ENCODE measurements around the gene AKAP7.

Gene AKAP7

GRCh38 chr6:131199568-131200272, 64.5 kb downstream of the AKAP7 start:
- DNase-seq (ENCODE audit: low read depth, low spot score), result peak; percentile 46

DNA sequence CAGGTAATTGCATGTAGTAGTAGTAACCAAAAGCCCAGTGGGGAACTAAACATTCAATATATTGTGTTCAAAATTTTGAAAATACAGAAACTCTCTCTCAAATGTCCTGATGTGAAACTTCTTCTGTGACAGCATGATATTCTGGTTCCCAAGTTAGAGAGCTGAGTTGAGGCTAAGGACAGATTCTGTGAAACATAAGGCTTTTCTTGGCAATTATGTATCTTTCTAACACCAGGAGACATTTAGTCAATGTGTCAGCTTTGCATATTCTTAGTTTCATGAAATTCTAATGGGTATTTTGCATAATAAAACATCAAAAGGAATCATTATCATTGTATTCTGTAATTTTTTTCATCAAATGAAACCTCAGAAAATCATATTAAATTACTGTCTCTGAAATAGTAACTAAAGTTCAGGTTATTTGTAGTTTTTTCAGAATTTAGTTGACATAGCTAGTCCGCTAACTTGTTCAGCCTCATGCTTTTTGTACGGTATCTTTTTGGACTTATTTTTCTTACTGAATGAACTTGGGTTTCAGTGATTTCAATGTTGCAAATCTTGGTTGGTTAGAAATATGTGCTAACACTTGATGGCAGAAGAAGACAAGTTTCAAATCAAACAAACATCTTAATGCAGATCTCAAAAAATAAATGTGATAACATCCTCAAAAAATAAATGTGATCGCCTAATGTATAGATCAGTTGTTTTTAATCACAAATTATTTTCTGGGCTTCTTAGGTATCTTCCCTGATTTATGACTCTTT, 70.4 kb downstream of the AKAP7 start:
- DNase-seq (ENCODE audit: low read depth, low spot score), result no peak

DNA sequence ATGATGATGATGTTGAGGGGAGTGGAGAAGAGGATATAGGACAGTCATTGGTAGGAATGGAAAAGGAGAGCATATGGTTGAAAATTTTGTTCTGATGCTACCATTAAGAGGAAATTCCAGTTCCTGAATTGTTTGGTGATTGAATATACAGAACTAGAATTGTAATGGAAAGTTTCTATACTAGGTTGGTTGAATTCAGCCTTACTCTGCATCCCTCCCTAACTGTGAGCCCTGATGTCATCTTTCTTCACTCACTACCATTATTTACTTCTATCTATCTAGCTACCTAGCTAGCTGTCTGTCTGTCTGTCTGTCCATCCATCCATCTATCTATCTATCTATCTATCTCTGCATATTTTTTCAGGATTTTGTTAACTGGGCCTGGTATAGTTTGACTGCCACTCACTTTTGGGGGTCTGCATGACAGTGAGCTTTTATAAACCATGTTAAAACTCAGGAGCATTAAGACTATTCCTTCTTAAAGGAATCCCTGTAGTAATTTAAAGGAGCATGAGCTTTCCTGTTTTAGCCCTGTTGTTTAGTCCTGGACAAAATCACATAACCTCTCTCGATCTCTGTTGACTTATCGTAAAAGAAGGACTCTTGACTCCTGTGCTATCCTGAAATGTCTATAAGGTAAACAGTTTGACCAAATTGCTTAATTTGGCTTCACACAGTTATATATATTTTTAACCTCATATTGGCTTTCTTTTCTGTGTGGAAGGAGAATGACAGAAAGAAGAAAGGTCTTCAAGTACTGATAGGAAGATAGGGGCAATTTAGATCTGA, 71.4 kb downstream of the AKAP7 start:
- no peak for DNase-seq (ENCODE audit: low read depth, low spot score)

DNA sequence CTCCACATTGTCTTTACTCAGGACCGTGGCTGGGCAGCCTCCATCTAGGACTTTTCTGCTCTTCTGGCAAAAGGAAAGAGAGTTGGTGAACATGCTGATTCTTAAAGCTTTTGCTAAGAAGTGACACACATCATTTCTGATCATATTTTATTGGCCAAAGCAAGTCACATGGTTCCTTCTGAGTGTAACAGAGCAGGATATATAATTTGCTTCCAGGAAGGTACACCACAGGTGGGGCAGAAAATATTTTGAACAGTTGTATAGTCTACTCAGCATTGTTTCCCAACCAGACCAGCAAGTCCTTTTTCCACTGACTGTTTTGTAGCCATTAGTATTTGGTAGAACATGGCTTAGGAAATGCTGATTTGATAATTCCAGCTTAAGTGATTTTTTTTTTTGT, 73.5 kb downstream of the AKAP7 start:
- no peak for DNase-seq (ENCODE audit: low read depth, low spot score)

DNA sequence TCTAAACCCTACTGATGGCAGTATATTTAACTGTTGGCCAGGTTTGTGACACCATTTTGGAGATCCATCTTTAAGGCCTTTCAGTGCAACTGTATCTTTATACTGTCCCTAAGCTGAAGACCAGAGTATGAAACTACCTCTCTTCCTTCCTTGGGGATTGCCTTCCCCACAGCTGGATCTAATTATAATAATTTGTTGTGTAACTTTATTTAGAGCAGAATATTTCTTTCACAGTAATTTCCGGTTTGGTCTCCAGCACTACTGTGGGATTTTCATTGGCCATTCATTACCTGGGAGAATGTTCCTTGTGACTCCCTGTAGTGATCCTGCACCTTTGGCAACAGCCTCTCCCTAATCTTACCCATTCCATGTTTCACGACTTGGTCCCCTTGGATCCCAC, 75.2 kb downstream of the AKAP7 start:
- DNase-seq (ENCODE audit: low read depth, low spot score), result no peak

DNA sequence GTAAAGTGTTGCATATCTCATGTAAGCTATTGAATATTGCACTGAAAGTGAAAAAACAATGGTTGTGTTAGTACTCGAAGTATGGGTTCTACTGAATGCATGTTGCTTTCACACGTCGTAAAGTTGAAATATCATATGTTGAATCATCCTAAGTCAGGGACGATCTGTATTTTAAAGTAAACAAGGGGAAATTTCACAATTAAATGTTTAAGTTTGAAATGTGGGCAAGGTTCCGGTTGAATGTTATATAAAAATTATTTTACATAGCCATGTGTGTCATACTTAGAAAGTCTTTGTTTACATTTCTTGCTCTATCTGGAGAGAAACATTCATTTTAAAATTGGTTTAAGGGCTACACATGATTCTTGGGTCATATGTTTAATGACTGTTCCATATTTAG, 76.8 kb downstream of the AKAP7 start:
- DNase-seq (ENCODE audit: low read depth, low spot score), result no peak

- DNase-seq (ENCODE audit: low read depth, low spot score), result no peak
Observed at GRCh38 chr6:131212913-131213312, 77.6 kb downstream of the AKAP7 start.

DNA sequence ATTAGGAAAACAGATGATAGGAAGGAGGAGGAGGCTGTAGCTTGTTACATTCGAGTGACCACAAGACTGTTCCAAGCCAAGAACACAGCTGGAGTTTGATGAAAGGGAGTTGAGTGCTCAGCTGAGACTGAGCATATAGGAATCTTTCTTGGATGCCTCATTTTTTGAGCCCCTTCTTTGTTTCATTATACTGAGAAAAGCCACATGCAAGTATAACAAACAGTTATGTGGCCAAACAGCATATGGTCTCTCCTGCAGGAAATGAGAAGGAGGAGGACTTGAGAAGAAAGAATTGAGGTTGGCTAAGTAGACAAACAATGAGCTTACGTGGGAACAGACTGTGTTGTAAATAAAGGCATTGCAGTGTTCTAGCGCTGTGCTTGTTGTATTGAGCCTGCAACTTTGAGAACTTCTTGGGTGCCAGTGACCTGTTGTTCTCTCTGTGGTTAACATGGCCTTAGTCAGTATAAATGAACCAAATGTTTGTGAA, 78.3 kb downstream of the AKAP7 start:
- DNase-seq (ENCODE audit: low read depth, low spot score), result no peak

DNA sequence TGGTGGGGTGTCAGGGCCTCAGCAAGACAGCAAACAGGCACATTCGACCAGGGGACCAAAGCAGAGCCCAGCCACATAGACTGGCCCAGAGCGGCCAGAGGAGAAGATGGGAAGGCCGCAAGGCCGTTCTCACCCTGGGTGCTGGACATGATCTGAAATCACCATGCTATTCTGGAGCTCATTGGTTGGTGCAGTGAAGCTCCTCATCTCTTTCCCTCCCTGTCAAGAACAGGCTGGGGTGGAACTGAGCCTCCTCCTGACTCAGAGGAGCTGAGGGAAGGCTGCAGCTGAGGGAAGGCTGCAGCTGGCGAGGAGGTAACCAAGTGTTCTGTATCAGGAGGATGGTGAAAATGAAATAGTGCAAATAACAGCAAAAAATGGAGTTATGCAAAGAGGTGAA, 80.0 kb downstream of the AKAP7 start:
- DNase-seq (ENCODE audit: low read depth, low spot score), result no peak

DNA sequence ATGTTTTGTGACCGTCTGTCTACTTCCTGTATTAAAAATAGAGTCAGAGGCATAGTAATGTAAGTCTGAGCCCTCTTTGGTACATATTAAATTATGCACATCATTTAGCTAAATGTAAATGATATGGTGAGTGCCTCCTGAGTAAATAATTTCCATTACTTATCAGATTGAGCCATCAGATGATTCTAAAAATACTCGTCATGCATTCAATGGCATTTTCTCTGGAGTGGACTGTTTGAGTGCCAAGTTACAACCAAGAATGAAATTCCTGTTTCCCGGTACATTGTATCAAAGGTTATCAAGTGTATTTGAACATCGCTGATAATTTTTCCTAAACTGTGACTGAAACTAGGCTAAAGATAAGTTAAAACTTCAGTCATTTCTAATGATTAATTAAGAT, 81.0 kb downstream of the AKAP7 start:
- DNase-seq (ENCODE audit: low read depth, low spot score), result no peak

DNA sequence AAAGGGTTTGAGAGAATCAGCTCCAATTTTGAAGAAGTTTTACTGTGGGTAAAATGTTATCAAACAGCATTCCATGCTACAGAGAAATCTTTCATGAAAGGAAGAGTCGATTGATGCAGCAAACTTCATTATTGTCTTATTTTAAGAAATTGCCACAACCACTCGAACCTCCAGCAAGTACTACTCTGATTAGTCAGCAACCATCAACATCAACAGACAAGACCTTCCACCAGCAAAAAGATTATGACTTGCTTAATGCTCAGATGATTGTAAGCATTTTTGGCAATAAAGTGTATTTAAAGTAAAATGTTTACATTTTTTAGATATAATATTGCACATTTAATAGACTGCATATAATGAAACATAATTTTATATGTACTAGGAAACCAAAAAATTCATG, 87.5 kb downstream of the AKAP7 start:
- no peak for DNase-seq (ENCODE audit: low read depth, low spot score)

DNA sequence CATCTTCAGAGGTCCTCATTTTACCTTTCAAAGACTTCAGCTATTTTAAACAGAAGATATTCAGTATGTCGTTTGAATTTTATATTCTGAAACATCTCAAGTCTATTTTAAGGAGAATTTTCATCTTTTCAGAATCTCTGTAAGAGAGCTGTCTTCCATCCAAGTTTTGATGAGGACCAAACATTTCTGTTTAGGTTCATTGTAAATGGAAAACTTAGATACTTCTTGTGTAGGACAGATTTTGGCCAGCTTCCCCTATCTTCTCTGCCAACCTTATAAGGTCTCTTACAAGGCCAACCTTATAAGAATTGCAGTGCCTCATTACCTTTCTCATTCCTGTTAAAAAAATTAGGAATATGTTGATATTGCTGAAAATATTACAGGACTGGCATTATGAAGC, 88.1 kb downstream of the AKAP7 start:
- no peak for DNase-seq (ENCODE audit: low read depth, low spot score)

- DNase-seq (ENCODE audit: low read depth, low spot score), result no peak
Observed at GRCh38 chr6:131225127-131225526, 89.9 kb downstream of the AKAP7 start.

DNA sequence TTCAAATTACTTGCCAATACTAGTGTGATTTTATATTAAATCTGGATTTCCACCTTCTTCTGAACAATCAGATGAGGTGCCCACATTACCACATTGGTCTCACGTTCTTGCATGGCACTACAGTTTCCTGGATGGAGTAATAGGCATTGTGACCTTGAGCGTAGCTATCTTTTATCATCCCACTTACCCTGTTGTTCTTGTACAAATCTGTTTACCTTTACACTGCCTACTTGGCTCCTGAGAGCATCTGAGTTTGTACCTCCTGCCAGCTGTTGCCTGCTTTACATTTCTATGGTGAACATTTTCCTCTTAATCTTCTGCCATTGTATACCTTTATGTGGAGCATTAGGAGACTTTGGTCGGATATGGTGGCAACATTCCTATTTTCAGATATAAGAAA, 90.7 kb downstream of the AKAP7 start:
- DNase-seq (ENCODE audit: low read depth, low spot score), result no peak

DNA sequence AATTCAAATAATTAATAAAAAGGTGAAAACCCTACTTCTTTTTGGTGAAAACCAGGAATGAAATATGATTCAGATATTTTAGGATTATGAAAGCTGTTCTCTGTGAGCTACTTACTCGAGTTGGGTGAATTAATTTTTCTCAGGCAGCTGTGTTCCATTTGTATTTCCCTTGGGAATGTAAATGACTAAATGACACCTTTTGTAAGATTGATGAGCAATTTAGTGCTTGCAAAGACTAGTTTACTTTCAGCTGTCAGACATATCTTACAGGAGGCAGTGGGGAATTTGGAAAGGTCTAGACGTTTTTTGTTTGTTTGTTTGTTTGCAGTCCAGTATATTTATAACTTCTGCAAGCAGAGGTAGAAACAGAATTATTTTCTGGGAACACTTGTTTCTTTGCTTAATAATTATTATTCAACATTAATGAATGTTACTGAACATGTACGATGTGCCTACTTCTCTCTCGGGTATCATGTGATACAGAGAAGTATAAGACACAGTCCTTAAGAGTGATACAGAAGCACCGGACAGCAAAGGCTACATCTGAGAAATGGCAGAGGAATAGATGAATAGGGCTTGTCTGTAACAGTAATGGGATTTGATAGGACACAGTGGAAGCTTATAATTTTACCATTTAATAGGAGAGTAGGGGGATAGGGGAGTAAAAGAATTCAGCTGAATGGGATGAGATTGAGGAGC, 91.3 kb downstream of the AKAP7 start:
- DNase-seq (ENCODE audit: low read depth, low spot score), result no peak

DNA sequence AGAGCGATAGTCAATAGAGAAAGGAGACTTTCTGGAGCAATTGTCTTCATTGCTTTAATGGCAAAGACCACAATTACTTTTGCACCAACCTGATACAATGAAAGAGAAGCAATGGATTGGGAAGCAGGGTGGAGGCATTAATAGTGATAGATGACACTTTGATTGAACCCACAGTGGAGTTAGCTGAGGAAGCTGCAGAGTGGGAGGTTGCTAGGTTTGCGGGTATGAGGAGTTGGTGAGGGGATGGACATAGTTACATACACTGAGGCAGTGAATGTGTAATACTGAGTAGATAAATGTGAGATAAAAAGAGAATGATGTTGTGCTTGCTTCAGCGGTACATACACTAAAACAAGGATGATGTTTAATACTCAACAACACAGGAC, 91.9 kb downstream of the AKAP7 start:
- DNase-seq (ENCODE audit: low read depth, low spot score), result no peak

- DNase-seq (ENCODE audit: low read depth, low spot score), result no peak
Observed at GRCh38 chr6:131231103-131231502, 95.8 kb downstream of the AKAP7 start.

DNA sequence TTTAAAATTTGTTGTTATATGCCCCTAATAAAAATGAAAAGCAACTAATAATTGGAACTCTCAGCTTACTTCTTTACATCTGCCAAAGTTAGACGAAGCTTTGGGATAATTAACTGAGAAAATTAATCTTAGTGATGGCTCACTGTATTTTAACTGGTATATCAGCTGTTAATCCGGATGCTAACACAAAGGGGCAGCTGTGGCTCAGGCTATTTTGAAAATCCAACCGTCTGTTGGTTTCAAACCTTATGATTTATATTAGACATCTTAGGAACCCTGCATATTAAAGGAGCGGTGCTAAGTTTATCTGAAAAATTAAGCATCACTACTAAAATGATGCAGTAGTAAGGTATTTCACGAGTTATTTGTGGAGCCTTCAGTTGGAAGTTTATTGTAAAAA, 96.6 kb downstream of the AKAP7 start:
- no peak for DNase-seq (ENCODE audit: low read depth, low spot score)

GRCh38 chr6:131244942-131245341, 109.7 kb downstream of the AKAP7 start:
- no peak for DNase-seq (ENCODE audit: low read depth, low spot score)

DNA sequence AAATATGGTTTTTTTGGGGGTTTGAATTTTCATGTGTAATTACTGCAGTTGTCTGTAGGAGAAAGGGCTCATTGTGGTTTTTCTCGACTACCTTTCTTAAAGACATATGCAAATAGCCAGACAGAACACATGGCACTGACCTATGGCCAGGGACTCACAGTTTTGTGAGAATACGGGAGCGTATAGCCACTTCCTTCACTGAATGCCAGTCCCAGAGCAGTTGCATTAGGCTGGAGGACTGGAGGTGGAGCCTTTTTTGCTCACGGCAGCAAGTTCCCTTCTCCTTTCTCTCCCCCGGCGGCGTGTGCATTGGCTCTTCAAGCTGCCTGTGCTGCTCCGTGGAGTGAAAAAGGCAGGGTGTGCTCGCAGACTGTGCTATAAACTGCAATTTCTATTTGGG, 114.9 kb downstream of the AKAP7 start:
- no peak for DNase-seq (ENCODE audit: low read depth, low spot score)

DNA sequence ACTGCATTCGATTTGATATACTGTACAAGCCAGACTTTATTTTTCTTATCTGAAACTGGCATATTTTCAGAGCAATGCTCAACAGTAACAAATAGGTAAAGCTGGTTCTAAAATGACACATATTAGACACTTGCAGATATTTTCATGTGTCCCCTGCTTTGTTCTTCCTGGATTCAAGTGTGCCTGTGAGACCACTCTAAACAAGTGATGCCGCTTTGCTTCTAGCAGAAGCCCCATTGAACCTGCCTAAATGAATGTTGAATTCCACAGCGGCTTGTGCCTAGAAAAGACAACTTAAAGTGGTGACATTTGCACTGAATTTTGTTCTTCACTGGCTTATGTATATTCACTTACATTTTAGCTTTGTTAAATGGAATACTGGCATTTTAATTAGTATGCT, 115.7 kb downstream of the AKAP7 start:
- no peak for DNase-seq (ENCODE audit: low read depth, low spot score)

Measured in activated naive CD8-positive, alpha-beta T cell treated with anti-CD3 and anti-CD28 coated beads, Interleukin-2, amount 50 U/mL, for 16 hours (primary cell).